Coronary artery (tissue), 2 donors: ENCODE measurements around the gene UPK3A.

Experiments
- DNase-seq: peaks from one replicate; pipeline ENCODE4 v3.0.0-alpha.2; 2017; ENCODE audit warnings: low spot score
- H3K27ac ChIP-seq, 2 donors: fragments of 200-600 bp; sonication (generic); one replicate each; pipeline ENCODE4 v1.5.1; 2016 to 2019
- H3K4me3 ChIP-seq: fragments of 200-600 bp; sonication (generic); 2 replicates; pipeline ENCODE4 v1.5.1; 2016; ENCODE audit warnings: mild to moderate bottlenecking, moderate library complexity
- TF ChIP-seq, protein P1 (sequence below): fragments of 200-600 bp; sonication (generic); IDR thresholded peaks from one replicate; pipeline ENCODE4 v1.5.1; 2019; ENCODE audit warnings: antibody characterized with exemption

The UPK3A gene

DNA sequence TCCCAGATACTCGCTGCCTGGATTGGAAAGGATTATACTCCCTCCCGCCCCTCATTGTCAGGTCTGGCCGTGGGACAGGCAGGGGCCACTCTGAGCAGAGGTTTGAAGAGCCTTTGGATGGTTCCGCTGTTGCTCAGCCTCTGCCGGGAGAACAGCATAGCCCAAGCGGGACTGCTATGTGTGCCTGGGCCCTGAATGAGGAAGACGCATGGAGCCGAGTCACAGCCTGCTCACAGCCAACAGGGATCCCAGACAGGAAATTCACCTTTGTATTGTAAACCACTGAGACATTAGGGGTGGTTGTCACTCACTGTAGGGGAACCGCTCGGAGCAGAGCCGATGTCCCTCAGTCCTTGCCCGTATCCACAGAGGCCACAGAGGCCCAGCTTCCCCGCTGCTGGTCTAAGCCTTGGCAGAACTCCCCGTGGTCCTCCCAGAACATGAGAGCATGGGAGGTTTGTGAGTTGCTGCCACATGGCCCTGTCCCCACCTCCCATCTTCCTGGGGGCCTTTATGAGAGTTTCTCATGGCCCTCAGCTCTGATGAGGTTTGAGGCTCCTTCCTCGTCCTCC lies 14.3 kb downstream of the UPK3A start:
- Histone ChIP-seq H3K27ac (no peak overlapping the region), H3K4me3 (no peak overlapping the region)
- DNase-seq: no peak
- TF ChIP-seq, protein P1, sequence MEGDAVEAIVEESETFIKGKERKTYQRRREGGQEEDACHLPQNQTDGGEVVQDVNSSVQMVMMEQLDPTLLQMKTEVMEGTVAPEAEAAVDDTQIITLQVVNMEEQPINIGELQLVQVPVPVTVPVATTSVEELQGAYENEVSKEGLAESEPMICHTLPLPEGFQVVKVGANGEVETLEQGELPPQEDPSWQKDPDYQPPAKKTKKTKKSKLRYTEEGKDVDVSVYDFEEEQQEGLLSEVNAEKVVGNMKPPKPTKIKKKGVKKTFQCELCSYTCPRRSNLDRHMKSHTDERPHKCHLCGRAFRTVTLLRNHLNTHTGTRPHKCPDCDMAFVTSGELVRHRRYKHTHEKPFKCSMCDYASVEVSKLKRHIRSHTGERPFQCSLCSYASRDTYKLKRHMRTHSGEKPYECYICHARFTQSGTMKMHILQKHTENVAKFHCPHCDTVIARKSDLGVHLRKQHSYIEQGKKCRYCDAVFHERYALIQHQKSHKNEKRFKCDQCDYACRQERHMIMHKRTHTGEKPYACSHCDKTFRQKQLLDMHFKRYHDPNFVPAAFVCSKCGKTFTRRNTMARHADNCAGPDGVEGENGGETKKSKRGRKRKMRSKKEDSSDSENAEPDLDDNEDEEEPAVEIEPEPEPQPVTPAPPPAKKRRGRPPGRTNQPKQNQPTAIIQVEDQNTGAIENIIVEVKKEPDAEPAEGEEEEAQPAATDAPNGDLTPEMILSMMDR: no peak

DNA sequence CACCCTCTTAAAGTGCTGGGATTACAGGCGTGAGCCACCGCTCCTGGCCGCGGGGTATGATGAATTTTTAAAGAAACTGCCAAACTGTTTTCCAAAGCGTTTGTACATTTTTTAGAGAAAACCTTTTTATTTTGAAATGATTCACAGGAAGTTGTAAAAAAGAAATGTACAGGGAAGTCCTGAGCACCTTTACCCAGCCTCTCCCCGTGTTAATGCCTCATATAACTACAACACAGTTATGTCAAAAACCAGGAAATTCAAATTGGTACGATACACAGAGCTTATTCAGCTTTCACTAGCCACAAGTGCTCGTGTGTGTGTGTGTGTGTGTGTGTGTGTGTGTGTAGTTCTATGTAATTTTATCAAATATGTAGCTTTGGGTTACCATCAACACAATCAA lies 18.0 kb downstream of the UPK3A start:
- TF ChIP-seq, protein P1: no peak
- no peak overlapping the region for H3K4me3 ChIP-seq
- DNase-seq: no peak
- H3K27ac ChIP-seq: no peak overlapping the region

DNA sequence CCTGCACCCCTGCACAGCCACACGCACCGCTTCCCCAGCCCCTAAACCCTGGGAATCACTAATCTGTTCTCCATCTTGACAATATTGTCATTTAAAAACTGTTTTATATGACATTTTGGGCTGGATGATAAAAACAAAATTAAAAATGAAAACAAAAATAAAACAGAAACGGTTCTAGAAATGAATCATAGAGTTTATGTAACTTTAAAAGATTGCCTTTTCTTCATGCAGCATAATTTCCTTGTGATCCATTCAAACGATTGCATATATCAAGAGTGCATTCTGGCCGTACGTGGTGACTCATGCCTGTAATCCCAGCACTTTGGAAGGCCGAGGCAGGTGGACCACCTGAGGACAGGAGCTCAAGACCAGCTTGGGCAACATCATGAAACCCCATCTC lies 18.4 kb downstream of the UPK3A start:
- Histone ChIP-seq H3K27ac (no peak overlapping the region), H3K4me3 (no peak overlapping the region)
- TF ChIP-seq, protein P1: no peak
- no peak for DNase-seq

DNA sequence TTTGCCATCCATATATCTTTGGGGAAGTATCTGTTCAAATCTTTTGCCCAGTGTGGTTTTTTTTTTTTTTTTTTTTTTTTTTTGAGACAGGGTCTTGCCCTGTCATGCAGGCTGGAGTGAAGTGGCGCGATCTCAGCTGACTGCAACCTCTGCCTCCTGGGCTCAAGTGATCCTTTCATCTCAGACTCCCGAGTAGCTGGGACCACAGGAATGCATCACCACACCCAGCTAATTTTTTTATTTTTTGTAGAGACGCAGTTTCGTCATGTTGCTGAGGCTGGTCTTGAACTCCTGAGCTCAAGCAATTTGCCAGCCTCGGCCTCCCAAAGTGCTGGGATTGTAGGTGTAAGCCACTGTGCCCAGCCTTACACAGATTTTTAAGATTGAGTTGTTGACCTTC lies 20.2 kb downstream of the UPK3A start:
- H3K4me3 ChIP-seq: no peak overlapping the region
- no peak for DNase-seq
- TF ChIP-seq, protein P1: no peak
- no peak overlapping the region for H3K27ac ChIP-seq

DNA sequence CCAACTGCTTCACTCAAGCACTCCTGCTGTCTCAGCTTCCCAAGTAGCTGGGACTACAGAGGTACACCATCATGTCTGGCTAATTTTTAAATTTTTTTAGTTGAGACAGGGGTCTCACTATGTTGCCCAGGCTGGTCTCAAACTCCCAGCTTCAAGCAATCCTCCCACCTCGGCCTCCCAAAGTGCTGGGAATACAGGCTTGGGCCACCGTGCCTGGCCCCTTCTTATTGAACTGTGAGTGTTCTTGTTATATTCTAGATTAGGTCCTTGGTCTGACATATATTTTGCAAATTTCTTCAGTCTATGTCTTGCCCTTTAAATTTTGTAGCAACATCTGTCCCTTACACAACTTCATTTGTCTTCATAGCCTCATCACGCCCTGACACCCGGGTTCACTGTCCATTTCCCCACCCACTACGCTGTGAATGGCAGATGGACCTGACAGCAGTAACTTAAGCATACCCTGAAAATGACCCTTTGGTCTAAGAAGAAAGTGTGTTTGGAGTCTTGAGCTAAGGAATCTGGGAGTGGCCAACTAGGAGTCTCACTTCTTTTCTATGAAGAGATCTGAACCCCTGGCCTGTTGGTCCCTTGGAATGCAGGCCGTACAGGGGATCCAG lies 20.8 kb downstream of the UPK3A start:
- H3K4me3 ChIP-seq: no peak overlapping the region
- DNase-seq: no peak
- TF ChIP-seq, protein P1: no peak
- no peak overlapping the region for H3K27ac ChIP-seq

DNA sequence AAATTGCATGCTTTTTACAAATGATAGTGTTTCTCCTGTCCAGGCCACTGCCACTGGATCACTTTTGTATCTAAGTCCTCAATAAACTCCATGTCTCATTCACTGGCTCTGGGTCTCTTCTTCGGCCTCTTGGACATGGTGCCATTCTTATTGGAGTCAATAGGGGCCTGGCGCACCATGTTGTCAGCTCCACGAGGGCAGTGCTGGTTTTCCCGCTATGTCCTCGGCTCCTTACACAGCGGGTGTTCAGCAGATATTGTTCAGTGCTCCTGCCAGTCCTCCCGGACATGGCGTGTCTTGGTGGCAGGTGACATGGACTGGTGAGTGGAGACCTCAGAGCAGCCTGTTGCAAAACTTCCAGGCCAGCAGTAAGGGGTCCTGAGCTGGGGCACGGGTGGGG lies 21.4 kb downstream of the UPK3A start:
- DNase-seq: no peak
- Histone ChIP-seq H3K27ac (no peak overlapping the region), H3K4me3 (no peak overlapping the region)
- TF ChIP-seq, protein P1: no peak

DNA sequence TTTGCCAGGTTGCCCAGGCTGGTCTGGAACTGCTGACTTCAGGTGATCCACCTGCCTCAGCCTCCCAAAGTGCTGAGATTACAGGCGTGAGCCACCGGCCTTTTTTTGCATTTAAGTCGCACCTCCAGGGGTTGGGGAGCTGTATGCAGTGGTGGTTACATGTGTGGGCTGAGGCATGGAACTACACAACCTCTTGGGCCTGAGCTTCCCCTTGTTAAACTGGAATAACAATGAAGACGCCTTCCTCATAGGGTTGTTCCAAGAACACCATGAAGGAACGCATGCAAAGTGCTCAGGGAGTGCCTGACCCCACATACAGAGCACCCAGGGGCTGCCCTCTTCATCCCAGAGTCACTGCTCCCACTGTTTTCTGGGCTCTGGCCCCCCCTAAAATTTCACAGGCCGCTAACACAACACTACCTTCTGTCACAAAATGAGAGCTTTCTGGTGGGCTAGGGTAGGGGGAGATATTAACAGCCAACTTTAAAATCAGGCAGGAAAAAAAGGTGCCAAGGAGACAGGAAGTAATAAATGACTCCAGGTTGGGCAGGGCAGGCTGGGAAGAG lies 23.7 kb downstream of the UPK3A start:
- no peak for DNase-seq
- Histone ChIP-seq H3K4me3 (no peak overlapping the region), H3K27ac (no peak overlapping the region)
- TF ChIP-seq, protein P1: no peak
